ENCODE data around the gene LMO7.
"Not testable (repeated sequence)": the region's sequence is repeated elsewhere in the genome, so short reads cannot be mapped to it uniquely, and the experiment has no call there.

DNA sequence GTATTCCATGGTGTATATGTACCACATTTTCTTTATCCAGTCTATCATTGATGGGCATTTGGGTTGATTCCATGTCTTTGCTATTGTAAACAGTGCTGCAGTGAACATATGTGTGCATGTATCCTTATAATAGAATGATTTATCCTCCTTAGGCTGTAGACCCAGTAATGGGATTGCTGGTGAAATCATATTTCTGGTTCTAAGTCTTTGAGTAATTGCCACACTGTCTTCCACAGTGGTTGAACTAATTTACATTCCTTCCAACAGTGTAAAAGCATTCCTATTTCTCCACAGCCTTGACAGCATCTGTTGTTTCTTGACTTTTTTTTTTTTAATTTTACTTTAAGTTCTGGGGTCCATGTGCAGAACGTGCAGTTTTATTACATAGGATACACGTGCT is 44.1 kb downstream of the LMO7 start:
- TF ChIP-seq, protein P1, sequence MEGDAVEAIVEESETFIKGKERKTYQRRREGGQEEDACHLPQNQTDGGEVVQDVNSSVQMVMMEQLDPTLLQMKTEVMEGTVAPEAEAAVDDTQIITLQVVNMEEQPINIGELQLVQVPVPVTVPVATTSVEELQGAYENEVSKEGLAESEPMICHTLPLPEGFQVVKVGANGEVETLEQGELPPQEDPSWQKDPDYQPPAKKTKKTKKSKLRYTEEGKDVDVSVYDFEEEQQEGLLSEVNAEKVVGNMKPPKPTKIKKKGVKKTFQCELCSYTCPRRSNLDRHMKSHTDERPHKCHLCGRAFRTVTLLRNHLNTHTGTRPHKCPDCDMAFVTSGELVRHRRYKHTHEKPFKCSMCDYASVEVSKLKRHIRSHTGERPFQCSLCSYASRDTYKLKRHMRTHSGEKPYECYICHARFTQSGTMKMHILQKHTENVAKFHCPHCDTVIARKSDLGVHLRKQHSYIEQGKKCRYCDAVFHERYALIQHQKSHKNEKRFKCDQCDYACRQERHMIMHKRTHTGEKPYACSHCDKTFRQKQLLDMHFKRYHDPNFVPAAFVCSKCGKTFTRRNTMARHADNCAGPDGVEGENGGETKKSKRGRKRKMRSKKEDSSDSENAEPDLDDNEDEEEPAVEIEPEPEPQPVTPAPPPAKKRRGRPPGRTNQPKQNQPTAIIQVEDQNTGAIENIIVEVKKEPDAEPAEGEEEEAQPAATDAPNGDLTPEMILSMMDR (IDR thresholded peaks at IDR 0.05), result not testable (repeated sequence)
- not testable (repeated sequence) for TF ChIP-seq POLR2AphosphoS5 (IDR thresholded peaks at IDR 0.05; ENCODE audit: low read depth, low read length)

Measured in Panc1 (cell line).